ENCODE results near the gene VPS13D.

- TF ChIP-seq, protein P1, sequence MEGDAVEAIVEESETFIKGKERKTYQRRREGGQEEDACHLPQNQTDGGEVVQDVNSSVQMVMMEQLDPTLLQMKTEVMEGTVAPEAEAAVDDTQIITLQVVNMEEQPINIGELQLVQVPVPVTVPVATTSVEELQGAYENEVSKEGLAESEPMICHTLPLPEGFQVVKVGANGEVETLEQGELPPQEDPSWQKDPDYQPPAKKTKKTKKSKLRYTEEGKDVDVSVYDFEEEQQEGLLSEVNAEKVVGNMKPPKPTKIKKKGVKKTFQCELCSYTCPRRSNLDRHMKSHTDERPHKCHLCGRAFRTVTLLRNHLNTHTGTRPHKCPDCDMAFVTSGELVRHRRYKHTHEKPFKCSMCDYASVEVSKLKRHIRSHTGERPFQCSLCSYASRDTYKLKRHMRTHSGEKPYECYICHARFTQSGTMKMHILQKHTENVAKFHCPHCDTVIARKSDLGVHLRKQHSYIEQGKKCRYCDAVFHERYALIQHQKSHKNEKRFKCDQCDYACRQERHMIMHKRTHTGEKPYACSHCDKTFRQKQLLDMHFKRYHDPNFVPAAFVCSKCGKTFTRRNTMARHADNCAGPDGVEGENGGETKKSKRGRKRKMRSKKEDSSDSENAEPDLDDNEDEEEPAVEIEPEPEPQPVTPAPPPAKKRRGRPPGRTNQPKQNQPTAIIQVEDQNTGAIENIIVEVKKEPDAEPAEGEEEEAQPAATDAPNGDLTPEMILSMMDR (IDR thresholded peaks at IDR 0.05): no peak
- TF ChIP-seq MAX (IDR thresholded peaks at IDR 0.05; ENCODE audit: low read depth) (no peak), POLR2AphosphoS5 (IDR thresholded peaks at IDR 0.05; ENCODE audit: low read depth, low read length) (no peak), MXI1 (IDR thresholded peaks at IDR 0.05; ENCODE audit: low read depth, low read length) (no peak), USF1 (IDR thresholded peaks at IDR 0.05; ENCODE audit: borderline replicate concordance, low read depth) (no peak), EZH2phosphoT487 (IDR thresholded peaks at IDR 0.05; ENCODE audit: borderline replicate concordance, low read depth) (no peak)
These were observed 253.2 kb downstream of the VPS13D start for GRCh38 chr1:12482988-12483387.

All from SK-N-SH (cell line).